ENCODE results near the gene WFIKKN1.

GRCh38 chr16:593406-593805 is 37.4 kb upstream of the WFIKKN1 start:
- TF ChIP-seq, protein P1, sequence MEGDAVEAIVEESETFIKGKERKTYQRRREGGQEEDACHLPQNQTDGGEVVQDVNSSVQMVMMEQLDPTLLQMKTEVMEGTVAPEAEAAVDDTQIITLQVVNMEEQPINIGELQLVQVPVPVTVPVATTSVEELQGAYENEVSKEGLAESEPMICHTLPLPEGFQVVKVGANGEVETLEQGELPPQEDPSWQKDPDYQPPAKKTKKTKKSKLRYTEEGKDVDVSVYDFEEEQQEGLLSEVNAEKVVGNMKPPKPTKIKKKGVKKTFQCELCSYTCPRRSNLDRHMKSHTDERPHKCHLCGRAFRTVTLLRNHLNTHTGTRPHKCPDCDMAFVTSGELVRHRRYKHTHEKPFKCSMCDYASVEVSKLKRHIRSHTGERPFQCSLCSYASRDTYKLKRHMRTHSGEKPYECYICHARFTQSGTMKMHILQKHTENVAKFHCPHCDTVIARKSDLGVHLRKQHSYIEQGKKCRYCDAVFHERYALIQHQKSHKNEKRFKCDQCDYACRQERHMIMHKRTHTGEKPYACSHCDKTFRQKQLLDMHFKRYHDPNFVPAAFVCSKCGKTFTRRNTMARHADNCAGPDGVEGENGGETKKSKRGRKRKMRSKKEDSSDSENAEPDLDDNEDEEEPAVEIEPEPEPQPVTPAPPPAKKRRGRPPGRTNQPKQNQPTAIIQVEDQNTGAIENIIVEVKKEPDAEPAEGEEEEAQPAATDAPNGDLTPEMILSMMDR (IDR thresholded peaks at IDR 0.05) = no peak
- peak; percentile 35 to 67 for TF ChIP-seq POLR2A (IDR thresholded peaks at IDR 0.05)
